Measurements from ENCODE around the gene SYNPO2L. TPM values are rescaled to one million over a fixed set of nuclear protein-coding genes. Genes with fewer than 3 reads are reported as not detected.

Gene SYNPO2L
- total and polyA plus RNA-seq, 4 donors, result under 0.01 to 0.02 TPM; not detected in 2

GRCh38 chr10:73641328-73642060, 14.3 kb downstream of the SYNPO2L start, which contains the start of gene MYOZ1:
Gene MYOZ1 (minus strand): TSS chr10:73641474. CDS start chr10:73640017, 1,457 bp downstream.
- H3K27me3 ChIP-seq (ENCODE audit: control insufficient read depth in 4 of 4, insufficient read depth in 4 of 4, low read length in 3 of 4), result no peaks in the 10 kb centered on the region
- peaks cover 0 to 1% (median 0%) of the 10 kb centered on the region in 4 donors for H3K4me1 ChIP-seq (ENCODE audit: control insufficient read depth in 4 of 4, insufficient read depth in 4 of 4, low read length in 3 of 4)
- H3K9ac ChIP-seq (ENCODE audit: low read depth in 1 of 2, low read length in 2 of 2), result no peak within 1 kb of the TSS
- no peaks in the 10 kb centered on the region for H3K9me3 ChIP-seq (ENCODE audit: control insufficient read depth in 4 of 4, low read length in 3 of 4)
- no peak within 1 kb of the TSS for H3K4me3 ChIP-seq (ENCODE audit: low read depth in 1 of 3, low read length in 3 of 3)
- DNase-seq (ENCODE audit: low spot score), result no peak
- 80% methylated on average over 9 of the region's 9 CpGs for WGBS
- no peak within 1 kb of the TSS for H3K27ac ChIP-seq (ENCODE audit: low read depth in 1 of 2, low read length in 2 of 2)
- H3K36me3 ChIP-seq (ENCODE audit: control insufficient read depth in 4 of 4, insufficient read depth in 3 of 4, low read depth in 1 of 4, low read length in 3 of 4), result no peaks in the 10 kb centered on the region
- TF ChIP-seq FOXA2 (IDR thresholded peaks at IDR 0.05) (no peak), TAF1 (conservative IDR thresholded peaks at IDR 0.05) (no peak), YY1 (IDR thresholded peaks at IDR 0.05) (no peak), REST (IDR thresholded peaks at IDR 0.05) (no peak), NR2F2 (IDR thresholded peaks at IDR 0.05) (no peak), CTCF (IDR thresholded peaks at IDR 0.05; ENCODE audit: low read depth, low read length, missing input control) (no peak), ATF3 (IDR thresholded peaks at IDR 0.05) (no peak), JUND (IDR thresholded peaks at IDR 0.05) (no peak), ZBTB33 (IDR thresholded peaks at IDR 0.05) (no peak), HNF4A (conservative IDR thresholded peaks at IDR 0.05) (no peak), GABPA (IDR thresholded peaks at IDR 0.05 in 1 of 2, conservative IDR thresholded peaks at IDR 0.05 in 1 of 2) (no peak), FOXA1 (IDR thresholded peaks at IDR 0.05) (no peak), RAD21 (IDR thresholded peaks at IDR 0.05) (no peak), EGR1 (IDR thresholded peaks at IDR 0.05; ENCODE audit: low read depth in 2 of 2) (no peak)

GRCh38 chr10:73639286-73639685, 16.5 kb downstream of the SYNPO2L start:
- Histone ChIP-seq H3K27me3 (ENCODE audit: control insufficient read depth in 4 of 4, insufficient read depth in 4 of 4, low read length in 3 of 4) (no peaks in the 10 kb centered on the region), H3K4me3 (ENCODE audit: low read depth in 1 of 3, low read length in 3 of 3) (no peak overlapping the region), H3K9me3 (ENCODE audit: control insufficient read depth in 4 of 4, low read length in 3 of 4) (no peaks in the 10 kb centered on the region), H3K9ac (ENCODE audit: low read depth in 1 of 2, low read length in 2 of 2) (no peak overlapping the region), H3K27ac (ENCODE audit: low read depth in 1 of 2, low read length in 2 of 2) (no peak overlapping the region), H3K36me3 (ENCODE audit: control insufficient read depth in 4 of 4, insufficient read depth in 3 of 4, low read depth in 1 of 4, low read length in 3 of 4) (no peaks in the 10 kb centered on the region), H3K4me1 (ENCODE audit: control insufficient read depth in 4 of 4, insufficient read depth in 4 of 4, low read length in 3 of 4) (peaks cover 0 to 1% (median 0%) of the 10 kb centered on the region in 4 donors)
- WGBS, result 90% methylated on average over 3 of the region's 3 CpGs
- no peak for DNase-seq (ENCODE audit: low spot score)
- TF ChIP-seq REST (IDR thresholded peaks at IDR 0.05) (no peak), TAF1 (conservative IDR thresholded peaks at IDR 0.05) (no peak), RAD21 (IDR thresholded peaks at IDR 0.05) (no peak), YY1 (IDR thresholded peaks at IDR 0.05) (no peak), HNF4G (IDR thresholded peaks at IDR 0.05) (no peak), ATF3 (IDR thresholded peaks at IDR 0.05) (no peak), NR2F2 (IDR thresholded peaks at IDR 0.05) (no peak), SP1 (IDR thresholded peaks at IDR 0.05) (no peak), JUND (IDR thresholded peaks at IDR 0.05) (no peak), RXRA (IDR thresholded peaks at IDR 0.05) (no peak), FOXA1 (IDR thresholded peaks at IDR 0.05) (no peak), MAX (IDR thresholded peaks at IDR 0.05) (no peak), FOXA2 (IDR thresholded peaks at IDR 0.05) (no peak), EGR1 (IDR thresholded peaks at IDR 0.05; ENCODE audit: low read depth in 2 of 2) (no peak), HNF4A (conservative IDR thresholded peaks at IDR 0.05) (no peak)

All from liver (tissue), 9 donors.